Astrocyte (in vitro differentiated cells and primary cell): ENCODE data around the gene KCNIP2. TPM values are rescaled to one million over a fixed set of nuclear protein-coding genes. Genes with fewer than 3 reads are reported as not detected.

Source experiments
- DNase-seq: peaks from one replicate; pipeline ENCODE4 v3.0.0-alpha.2; 2010; ENCODE audit warnings: low read depth
- FAIRE-seq: peaks from 2 replicates; lab custom pipeline; 2011; peaks lifted over from hg19 to GRCh38; lab: Jason Lieb, UNC
- H2AFZ ChIP-seq: 2 replicates; pipeline ENCODE4 v1.6.0; 2012; ENCODE audit warnings: low read depth, low read length, inconsistent platforms
- H3K27ac ChIP-seq: 2 replicates; pipeline ENCODE4 v1.5.1; 2011; ENCODE audit warnings: low read depth, low read length, inconsistent platforms
- H3K27me3 ChIP-seq: 2 replicates; pipeline ENCODE4 v1.6.0; 2011; ENCODE audit warnings: low read length, inconsistent platforms; ENCODE audit not compliant: insufficient read depth
- H3K36me3 ChIP-seq: 2 replicates; pipeline ENCODE4 v1.5.1; 2011; ENCODE audit warnings: low read length, inconsistent platforms; ENCODE audit not compliant: insufficient read depth
- H3K4me1 ChIP-seq: 2 replicates; pipeline ENCODE4 v1.5.1; 2011; ENCODE audit warnings: low read length, inconsistent platforms; ENCODE audit not compliant: insufficient read depth
- H3K4me2 ChIP-seq: 2 replicates; pipeline ENCODE4 v1.6.0; 2012; ENCODE audit warnings: low read length, inconsistent platforms
- H3K4me3 ChIP-seq: 2 replicates; pipeline ENCODE4 v1.5.1; 2011; ENCODE audit warnings: low read depth, mild to moderate bottlenecking, low read length, inconsistent platforms; ENCODE audit not compliant: insufficient read depth
- H3K79me2 ChIP-seq: 2 replicates; pipeline ENCODE4 v1.6.0; 2012; ENCODE audit warnings: mild to moderate bottlenecking, low read length, inconsistent platforms; ENCODE audit not compliant: insufficient read depth
- H3K9ac ChIP-seq: 2 replicates; pipeline ENCODE4 v1.6.0; 2012; ENCODE audit warnings: mild to moderate bottlenecking, low read length, inconsistent platforms
- H3K9me3 ChIP-seq: 2 replicates; pipeline ENCODE4 v1.5.1; 2012; ENCODE audit warnings: low read depth, mild to moderate bottlenecking, low read length, inconsistent platforms; ENCODE audit not compliant: insufficient read depth
- H4K20me1 ChIP-seq: 2 replicates; pipeline ENCODE4 v1.6.0; 2012; ENCODE audit warnings: low read length, inconsistent platforms; ENCODE audit not compliant: insufficient read depth
- H3K27ac Mint-ChIP-seq: one replicate; pipeline ENCODE4 v1.8.0; 2021; ENCODE audit warnings: mild to moderate bottlenecking, mixed read lengths; ENCODE audit not compliant: unreplicated experiment
- H3K27me3 Mint-ChIP-seq: one replicate; pipeline ENCODE4 v1.8.0; 2021; ENCODE audit warnings: low read depth, mixed read lengths; ENCODE audit not compliant: unreplicated experiment
- H3K36me3 Mint-ChIP-seq: one replicate; pipeline ENCODE4 v1.8.0; 2021; ENCODE audit warnings: low read depth, mixed read lengths; ENCODE audit not compliant: unreplicated experiment
- H3K4me1 Mint-ChIP-seq: one replicate; pipeline ENCODE4 v1.8.0; 2021; ENCODE audit warnings: low read depth, mixed read lengths; ENCODE audit not compliant: unreplicated experiment
- H3K4me3 Mint-ChIP-seq: one replicate; pipeline ENCODE4 v1.8.0; 2021; ENCODE audit warnings: mild to moderate bottlenecking, moderate library complexity, mixed read lengths; ENCODE audit not compliant: unreplicated experiment
- H3K9me3 Mint-ChIP-seq: one replicate; pipeline ENCODE4 v1.8.0; 2021; ENCODE audit warnings: mild to moderate bottlenecking, mixed read lengths; ENCODE audit not compliant: unreplicated experiment
- CTCF ChIP-seq: IDR thresholded peaks from 2 replicates; pipeline ENCODE4 v1.5.1; 2011; ENCODE audit warnings: low read depth, mild to moderate bottlenecking, inconsistent platforms, low read length, moderate library complexity; ENCODE audit not compliant: insufficient read depth
- EZH2 ChIP-seq: IDR thresholded peaks from 2 replicates; pipeline ENCODE4 v1.6.1; 2012; ENCODE audit warnings: mild to moderate bottlenecking, low read length, inconsistent platforms; ENCODE audit not compliant: insufficient read depth
- total RNA-seq: library from RNA; stranded (reverse); gene quantifications from 2 replicates; pipeline ENCODE4 v1.2.1, GENCODE V29; 2021

Gene KCNIP2
- total RNA-seq, 1 donor from 2014 or later = 2.5 TPM

DNA sequence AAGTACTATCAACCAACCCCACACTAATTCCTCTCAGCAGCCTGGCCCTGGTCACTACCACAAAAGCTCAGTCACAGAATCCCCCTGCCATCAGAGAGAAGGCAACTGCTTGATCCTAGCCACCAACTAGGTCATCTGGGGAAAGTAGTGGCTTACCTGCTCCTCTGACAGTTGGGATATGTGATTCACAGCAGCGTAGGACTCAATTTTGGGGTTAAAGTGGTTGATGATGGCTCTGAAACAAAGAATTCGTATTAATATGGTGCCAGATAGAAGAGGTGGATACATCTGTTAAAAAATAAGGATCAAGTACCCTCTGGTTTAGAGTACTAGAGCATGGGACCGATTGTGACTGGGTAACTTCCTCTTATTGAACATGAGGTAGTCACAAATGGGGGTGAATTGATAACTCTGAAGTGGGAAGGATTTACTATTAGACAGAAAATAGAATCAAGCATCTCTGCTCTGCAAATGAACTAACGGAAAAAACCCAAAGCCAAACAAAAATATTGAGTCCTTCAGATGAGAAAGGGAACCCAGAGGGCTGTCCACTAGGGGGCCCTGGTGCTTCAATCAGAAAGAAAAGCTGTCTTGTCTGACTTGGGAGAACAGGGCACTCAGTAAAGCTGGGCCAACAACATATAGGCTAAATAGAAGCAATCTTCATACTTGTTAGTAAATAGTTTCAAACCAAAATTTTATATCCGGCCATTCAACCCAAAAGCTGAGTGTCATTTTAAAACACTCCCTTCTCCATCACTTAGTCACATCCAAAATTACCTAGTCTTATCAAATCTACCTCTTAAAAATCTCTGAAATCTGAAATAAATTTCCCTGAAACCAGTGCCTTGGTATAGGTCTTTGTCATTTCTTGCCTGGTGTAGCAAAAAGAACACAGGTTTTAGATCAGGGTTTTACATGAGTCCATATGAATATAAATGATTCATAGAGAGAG lies 45.9 kb upstream of the KCNIP2 start:
- H3K9ac ChIP-seq = no peak overlapping the region
- H3K79me2 ChIP-seq = no peaks in the 10 kb centered on the region
- Mint-ChIP-seq H3K4me3 (no peak overlapping the region), H3K9me3 (no peaks in the 10 kb centered on the region), H3K27me3 (no peaks in the 10 kb centered on the region), H3K36me3 (peaks cover 5% of the 10 kb centered on the region), H3K27ac (no peak overlapping the region), H3K4me1 (peaks cover 15% of the 10 kb centered on the region)
- H3K9me3 ChIP-seq = no peaks in the 10 kb centered on the region
- H3K36me3 ChIP-seq = no peaks in the 10 kb centered on the region
- H3K4me1 ChIP-seq = no peaks in the 10 kb centered on the region
- H3K4me3 ChIP-seq = no peak overlapping the region
- H2AFZ ChIP-seq = no peak overlapping the region
- DNase-seq (peak; percentile 51), FAIRE-seq (peak; percentile 43)
- no peak overlapping the region for H3K27ac ChIP-seq
- H3K27me3 ChIP-seq = no peaks in the 10 kb centered on the region
- TF ChIP-seq EZH2 (no peak), CTCF (peak; percentile 96)
- H4K20me1 ChIP-seq = peaks cover 5% of the 10 kb centered on the region
- no peak overlapping the region for H3K4me2 ChIP-seq

GRCh38 chr10:101888251-101888949 lies 44.8 kb upstream of the KCNIP2 start:
- peaks cover 5% of the 10 kb centered on the region for H3K36me3 Mint-ChIP-seq
- no peak for TF ChIP-seq CTCF
- no peak for TF ChIP-seq EZH2
- no peak for DNase-seq
- H3K4me3 Mint-ChIP-seq = no peak overlapping the region
- no peak overlapping the region for H3K4me2 ChIP-seq
- H3K27ac Mint-ChIP-seq = no peak overlapping the region
- peaks cover 14% of the 10 kb centered on the region for H3K4me1 Mint-ChIP-seq
- H3K4me3 ChIP-seq = no peak overlapping the region
- no peak for FAIRE-seq
- H4K20me1 ChIP-seq = peaks cover 5% of the 10 kb centered on the region
- H3K9me3 Mint-ChIP-seq = no peaks in the 10 kb centered on the region
- H3K27me3 ChIP-seq = no peaks in the 10 kb centered on the region
- H3K9me3 ChIP-seq = no peaks in the 10 kb centered on the region
- H3K79me2 ChIP-seq = no peaks in the 10 kb centered on the region
- no peaks in the 10 kb centered on the region for H3K27me3 Mint-ChIP-seq
- no peak overlapping the region for H2AFZ ChIP-seq
- H3K27ac ChIP-seq = no peak overlapping the region
- no peaks in the 10 kb centered on the region for H3K36me3 ChIP-seq
- no peak overlapping the region for H3K9ac ChIP-seq
- no peaks in the 10 kb centered on the region for H3K4me1 ChIP-seq
